Calu3 (cell line): ENCODE data around the gene WHRN. TPM values are rescaled to one million over a fixed set of nuclear protein-coding genes. Genes with fewer than 3 reads are reported as not detected.

Source experiments
- BruUV-seq: library from RNA; stranded (reverse); fragments of 400-500 nt; replicated peaks from 2 replicates; lab custom pipeline; 2021; lab: Mats Ljungman, UMichigan
- CTCF ChIA-PET: fragments of 300-600 bp; sonication (Branson Sonifier 250); formaldehyde crosslinking; loops from one replicate; lab custom pipeline; 2022; ENCODE audit warnings: antibody characterized with exemption; lab: Charles Lee
- DNase-seq: peaks from one replicate; pipeline ENCODE4 v3.0.0; 2022
- H3K27ac Mint-ChIP-seq: one replicate; pipeline ENCODE4 v1.8.0; 2022; ENCODE audit warnings: mixed read lengths; ENCODE audit not compliant: unreplicated experiment
- H3K27me3 Mint-ChIP-seq: one replicate; pipeline ENCODE4 v1.8.0; 2022; ENCODE audit warnings: mixed read lengths; ENCODE audit not compliant: unreplicated experiment
- H3K36me3 Mint-ChIP-seq: one replicate; pipeline ENCODE4 v1.8.0; 2022; ENCODE audit warnings: mild to moderate bottlenecking, moderate library complexity, mixed read lengths; ENCODE audit not compliant: insufficient read depth, unreplicated experiment
- H3K4me1 Mint-ChIP-seq: one replicate; pipeline ENCODE4 v1.8.0; 2022; ENCODE audit warnings: mild to moderate bottlenecking, low read depth, mixed read lengths; ENCODE audit not compliant: unreplicated experiment
- H3K4me3 Mint-ChIP-seq: one replicate; pipeline ENCODE4 v1.8.0; 2022; ENCODE audit warnings: mild to moderate bottlenecking, low read depth, moderate library complexity, mixed read lengths; ENCODE audit not compliant: unreplicated experiment
- H3K9me3 Mint-ChIP-seq: one replicate; pipeline ENCODE4 v1.8.0; 2022; ENCODE audit warnings: low read depth, mixed read lengths; ENCODE audit not compliant: unreplicated experiment
- intact Hi-C: fragments of 100-400 bp; cut with micrococcal nuclease; formaldehyde crosslinking; loops from one replicate; pipeline ENCODE4 v1.10.0; 2022; ENCODE audit not compliant: unreplicated experiment
- total RNA-seq: library from RNA; stranded (reverse); gene quantifications from 2 replicates; pipeline ENCODE4 v1.2.3, GENCODE V29; 2022
- TF ChIP-seq, protein P1 (sequence below): fragments of 200-600 bp; IDR thresholded peaks from one replicate; pipeline ENCODE4 v1.8.0; 2022; ENCODE audit warnings: antibody characterized with exemption; ENCODE audit not compliant: unreplicated experiment

The WHRN gene
- total RNA-seq, 1 experiment from 2014 or later, result 4.9 TPM

DNA sequence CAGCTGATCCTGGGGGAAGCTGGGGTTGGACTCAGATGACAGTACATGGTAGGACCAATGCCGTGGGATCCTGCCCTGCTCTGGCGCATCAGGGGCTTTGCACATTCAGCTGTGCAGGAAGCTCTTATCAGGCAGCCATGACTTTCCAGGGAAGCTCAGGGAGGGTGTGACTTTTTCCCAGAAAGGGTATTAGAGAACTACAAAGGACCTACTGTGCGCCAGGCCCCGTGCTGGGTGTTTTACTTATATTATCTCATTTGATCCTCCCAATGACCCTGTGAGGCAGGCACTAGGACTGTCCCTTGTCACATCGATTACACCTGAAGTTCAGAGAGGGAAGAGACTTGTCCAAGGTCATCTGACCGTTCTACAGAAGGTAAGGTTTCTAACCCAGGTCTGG lies 93.8 kb downstream of the WHRN start:
- CTCF ChIA-PET, result no interaction called here
- BruUV-seq, result no TSS peak
- TF ChIP-seq, protein P1, sequence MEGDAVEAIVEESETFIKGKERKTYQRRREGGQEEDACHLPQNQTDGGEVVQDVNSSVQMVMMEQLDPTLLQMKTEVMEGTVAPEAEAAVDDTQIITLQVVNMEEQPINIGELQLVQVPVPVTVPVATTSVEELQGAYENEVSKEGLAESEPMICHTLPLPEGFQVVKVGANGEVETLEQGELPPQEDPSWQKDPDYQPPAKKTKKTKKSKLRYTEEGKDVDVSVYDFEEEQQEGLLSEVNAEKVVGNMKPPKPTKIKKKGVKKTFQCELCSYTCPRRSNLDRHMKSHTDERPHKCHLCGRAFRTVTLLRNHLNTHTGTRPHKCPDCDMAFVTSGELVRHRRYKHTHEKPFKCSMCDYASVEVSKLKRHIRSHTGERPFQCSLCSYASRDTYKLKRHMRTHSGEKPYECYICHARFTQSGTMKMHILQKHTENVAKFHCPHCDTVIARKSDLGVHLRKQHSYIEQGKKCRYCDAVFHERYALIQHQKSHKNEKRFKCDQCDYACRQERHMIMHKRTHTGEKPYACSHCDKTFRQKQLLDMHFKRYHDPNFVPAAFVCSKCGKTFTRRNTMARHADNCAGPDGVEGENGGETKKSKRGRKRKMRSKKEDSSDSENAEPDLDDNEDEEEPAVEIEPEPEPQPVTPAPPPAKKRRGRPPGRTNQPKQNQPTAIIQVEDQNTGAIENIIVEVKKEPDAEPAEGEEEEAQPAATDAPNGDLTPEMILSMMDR, result no peak
- intact Hi-C loops, result no loop called here
- Mint-ChIP-seq H3K27me3 (peaks cover 33% of the 10 kb centered on the region), H3K9me3 (no peaks in the 10 kb centered on the region), H3K27ac (no peak overlapping the region), H3K4me1 (no peaks in the 10 kb centered on the region), H3K4me3 (no peak overlapping the region), H3K36me3 (peaks cover 4% of the 10 kb centered on the region)
- no peak for DNase-seq

DNA sequence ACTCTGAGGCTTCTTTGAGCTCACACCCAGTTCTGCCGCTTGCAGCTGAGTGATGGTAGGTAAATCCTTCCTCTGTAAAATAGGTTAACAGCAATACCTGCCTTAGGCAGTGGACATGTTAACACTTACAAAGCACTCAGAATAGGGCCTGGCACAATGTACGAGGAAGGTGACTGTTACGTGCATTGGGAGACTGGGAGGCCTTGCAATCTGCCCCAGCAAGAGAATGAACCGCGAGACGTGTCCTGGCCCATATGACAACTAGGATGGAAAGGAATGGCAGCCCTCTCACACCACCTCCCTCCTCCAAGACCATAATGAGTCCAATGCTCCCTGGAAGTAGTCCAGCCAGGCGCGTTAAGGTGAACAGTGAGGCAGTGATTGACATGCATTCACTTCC lies 94.4 kb downstream of the WHRN start:
- H3K27me3 Mint-ChIP-seq, result peaks cover 35% of the 10 kb centered on the region
- H3K4me3 Mint-ChIP-seq, result no peak overlapping the region
- no peak for DNase-seq
- peaks cover 4% of the 10 kb centered on the region for H3K36me3 Mint-ChIP-seq
- BruUV-seq, result no TSS peak
- TF ChIP-seq, protein P1, result no peak
- H3K9me3 Mint-ChIP-seq, result no peaks in the 10 kb centered on the region
- intact Hi-C loops, result no loop called here
- H3K27ac Mint-ChIP-seq, result no peak overlapping the region
- no peaks in the 10 kb centered on the region for H3K4me1 Mint-ChIP-seq
- CTCF ChIA-PET, result no interaction called here

DNA sequence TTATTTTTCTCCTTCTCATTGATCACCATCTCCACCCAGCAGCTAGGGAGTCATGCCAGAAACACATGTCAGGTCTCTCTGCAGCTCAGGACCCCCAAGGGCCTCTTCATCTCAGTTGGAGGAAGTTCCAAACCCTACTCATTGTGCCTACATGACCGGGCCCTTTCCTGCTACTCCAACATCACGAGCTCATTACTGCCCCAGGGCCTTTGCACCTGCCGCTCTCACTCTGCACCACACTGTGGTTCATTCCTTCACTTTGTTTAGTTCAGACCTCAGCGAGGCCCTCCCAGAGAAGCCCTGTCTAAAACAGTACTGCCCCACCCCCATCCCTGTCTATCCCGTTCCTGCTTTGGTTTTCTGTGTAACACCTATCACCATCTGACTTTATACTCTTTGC lies 95.4 kb downstream of the WHRN start:
- Mint-ChIP-seq H3K27ac (peak overlapping the region; percentile 21), H3K27me3 (peaks cover 35% of the 10 kb centered on the region), H3K4me1 (no peaks in the 10 kb centered on the region), H3K4me3 (no peak overlapping the region), H3K9me3 (no peaks in the 10 kb centered on the region), H3K36me3 (no peaks in the 10 kb centered on the region)
- BruUV-seq, result no TSS peak
- DNase-seq, result no peak
- intact Hi-C loops, result loop anchor here (10.0 kb wide), 1 partner anchor 605 kb away; no protein-coding TSS in a partner anchor
- CTCF ChIA-PET, result interaction anchor here (0.6 kb wide), 1 partner anchor 37 kb away, joined by 5 read pairs; no protein-coding TSS in a partner anchor
- TF ChIP-seq, protein P1, result no peak

DNA sequence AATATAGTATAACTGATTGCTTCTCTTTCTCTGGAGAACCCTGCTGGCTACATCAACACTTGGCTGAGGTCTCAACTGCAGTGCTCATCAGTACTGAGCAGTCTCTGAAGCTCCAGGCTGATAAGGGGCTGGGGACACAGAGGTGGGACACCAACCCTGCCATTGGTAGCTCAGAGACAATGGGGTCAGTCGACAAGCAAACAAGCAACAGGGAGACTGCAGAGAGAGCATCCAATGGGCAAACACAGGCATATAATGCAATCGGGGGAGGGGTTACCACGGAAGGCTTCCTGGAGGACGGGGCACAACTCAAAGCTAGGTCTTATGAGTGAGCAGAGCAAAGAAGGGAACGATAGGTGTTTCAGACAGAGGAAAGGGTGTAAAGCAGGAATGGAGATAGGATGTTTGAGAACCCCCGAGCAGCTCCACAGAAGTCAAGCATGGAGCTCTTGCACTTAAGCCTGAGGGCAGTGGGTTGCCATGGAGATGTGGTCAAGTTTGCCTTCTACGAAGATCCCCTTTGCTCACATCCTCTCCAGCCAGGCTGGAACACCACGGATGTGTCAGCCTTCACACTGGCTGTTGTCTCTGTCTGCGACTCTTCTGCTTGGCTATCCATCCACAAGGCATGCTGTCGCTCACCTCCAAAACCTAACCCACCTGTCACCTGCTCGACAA lies 96.0 kb downstream of the WHRN start:
- intact Hi-C loops, result loop anchor here (10.0 kb wide), 1 partner anchor 606 kb away; no protein-coding TSS in a partner anchor
- no peak overlapping the region for H3K27ac Mint-ChIP-seq
- H3K27me3 Mint-ChIP-seq, result peaks cover 35% of the 10 kb centered on the region
- no peaks in the 10 kb centered on the region for H3K4me1 Mint-ChIP-seq
- no peaks in the 10 kb centered on the region for H3K9me3 Mint-ChIP-seq
- CTCF ChIA-PET, result no interaction called here
- TF ChIP-seq, protein P1, result no peak
- BruUV-seq, result no TSS peak
- no peak for DNase-seq
- no peaks in the 10 kb centered on the region for H3K36me3 Mint-ChIP-seq
- H3K4me3 Mint-ChIP-seq, result no peak overlapping the region
